Liver (tissue), 9 donors: Measurements from ENCODE around the gene NDOR1. TPM values are rescaled to one million over a fixed set of nuclear protein-coding genes. Genes with fewer than 3 reads are reported as not detected.

Experiments
- DNase-seq: peaks from one replicate; pipeline ENCODE4 v3.0.0-alpha.2; 2017; ENCODE audit warnings: low spot score
- H3K27ac ChIP-seq, 2 donors: one replicate each; pipeline ENCODE4 v1.7.0; 2013; ENCODE audit warnings: inconsistent platforms in 2 of 2, low read length in 2 of 2, control low read depth in 1 of 2, low read depth in 1 of 2, mild to moderate bottlenecking in 1 of 2
- H3K27me3 ChIP-seq, 4 donors: one replicate each; pipeline versions ENCODE4 v1.6.1 to v1.7.0; 2013; ENCODE audit warnings: low read length in 3 of 4, inconsistent platforms in 1 of 4, mild to moderate bottlenecking in 1 of 4, moderate library complexity in 1 of 4; ENCODE audit not compliant: control insufficient read depth in 4 of 4, insufficient read depth in 4 of 4
- H3K36me3 ChIP-seq, 4 donors: one replicate each; pipeline versions ENCODE4 v1.6.1 to v1.7.0; 2013; ENCODE audit warnings: low read length in 3 of 4, mild to moderate bottlenecking in 3 of 4, low read depth in 1 of 4, moderate library complexity in 1 of 4; ENCODE audit not compliant: control insufficient read depth in 4 of 4, insufficient read depth in 3 of 4
- H3K4me1 ChIP-seq, 4 donors: one replicate each; pipeline versions ENCODE4 v1.6.1 to v1.7.0; 2013; ENCODE audit warnings: low read length in 3 of 4, mild to moderate bottlenecking in 3 of 4, moderate library complexity in 1 of 4; ENCODE audit not compliant: control insufficient read depth in 4 of 4, insufficient read depth in 4 of 4
- H3K4me3 ChIP-seq, 3 donors: one replicate each; pipeline versions ENCODE4 v1.6.1 to v1.7.0; 2013; ENCODE audit warnings: low read length in 3 of 3, control low read depth in 1 of 3, low read depth in 1 of 3, mild to moderate bottlenecking in 1 of 3
- H3K9ac ChIP-seq, 2 donors: one replicate each; pipeline ENCODE4 v1.7.0; 2013; ENCODE audit warnings: low read length in 2 of 2, mild to moderate bottlenecking in 2 of 2, moderate library complexity in 2 of 2, control low read depth in 1 of 2, low read depth in 1 of 2
- H3K9me3 ChIP-seq, 4 donors: one replicate each; pipeline versions ENCODE4 v1.6.1 to v1.7.0; 2013; ENCODE audit warnings: low read length in 3 of 4; ENCODE audit not compliant: control insufficient read depth in 4 of 4
- EGR1 ChIP-seq, 2 donors: IDR thresholded peaks; 2 replicates each; pipeline ENCODE4 v1.6.1; 2016 to 2018; ENCODE audit warnings: antibody characterized with exemption in 2 of 2, low read depth in 2 of 2
- FOXA1 ChIP-seq: IDR thresholded peaks from 2 replicates; pipeline ENCODE4 v1.6.1; 2016; ENCODE audit warnings: antibody characterized with exemption
- FOXA2 ChIP-seq: IDR thresholded peaks from 2 replicates; pipeline ENCODE4 v1.6.1; 2016; ENCODE audit warnings: antibody characterized with exemption
- GABPA ChIP-seq, 2 donors: IDR thresholded peaks in 1 of 2; conservative IDR thresholded peaks in 1 of 2; 2 replicates each; pipeline ENCODE4 v1.6.1; 2016; ENCODE audit warnings: antibody characterized with exemption in 2 of 2, mild to moderate bottlenecking in 1 of 2, moderate library complexity in 1 of 2
- HNF4A ChIP-seq, 2 donors: conservative IDR thresholded peaks; 2 replicates each; pipeline ENCODE4 v1.6.1; 2016; ENCODE audit warnings: antibody characterized with exemption in 2 of 2, mild to moderate bottlenecking in 2 of 2
- HNF4G ChIP-seq: IDR thresholded peaks from 2 replicates; pipeline ENCODE4 v1.6.1; 2016; ENCODE audit warnings: antibody characterized with exemption
- JUND ChIP-seq, 2 donors: IDR thresholded peaks; 2 replicates each; pipeline ENCODE4 v1.6.1; 2016; ENCODE audit warnings: antibody characterized with exemption in 2 of 2
- NR2F2 ChIP-seq: IDR thresholded peaks from 2 replicates; pipeline ENCODE4 v1.6.1; 2016; ENCODE audit warnings: antibody characterized with exemption
- RAD21 ChIP-seq, 2 donors: IDR thresholded peaks; 2 replicates each; pipeline ENCODE4 v1.6.1; 2016; ENCODE audit warnings: antibody characterized with exemption in 2 of 2, mild to moderate bottlenecking in 2 of 2
- RXRA ChIP-seq, 2 donors: IDR thresholded peaks; 2 replicates each; pipeline ENCODE4 v1.6.1; 2017 to 2018; ENCODE audit warnings: antibody characterized with exemption in 2 of 2, mild to moderate bottlenecking in 1 of 2
- SP1 ChIP-seq: IDR thresholded peaks from 2 replicates; pipeline ENCODE4 v1.6.1; 2018; ENCODE audit warnings: antibody characterized with exemption, mild to moderate bottlenecking
- TAF1 ChIP-seq: conservative IDR thresholded peaks from 2 replicates; pipeline ENCODE4 v1.6.1; 2016; ENCODE audit warnings: antibody characterized with exemption, mild to moderate bottlenecking
- YY1 ChIP-seq: IDR thresholded peaks from 2 replicates; pipeline ENCODE4 v1.6.1; 2016; ENCODE audit warnings: antibody characterized with exemption, mild to moderate bottlenecking
- WGBS: extraction: QIAGEN DNeasy Blood & Tissue Kit; methylation state at CpG from one replicate; pipeline ENCODE4 v1.1.7; 2013; 5-methylcytosine and 5-hydroxymethylcytosine counted together
- polyA plus RNA-seq, 2 donors: library from polyadenylated mRNA; stranded (reverse) in 1 of 2; unstranded in 1 of 2; fragments of 200-250 nt in 1 of 2; fragments of >200 nt in 1 of 2; fragmentation: Nextera tagmentation in 1 of 2; extraction: Ambion mirVana in 1 of 2; gene quantifications; one replicate each; pipeline versions ENCODE4 v1.2.1 to v1.2.3, GENCODE V29; 2013 to 2015
- total RNA-seq, 2 donors: library from RNA; depleted of rRNA; stranded (reverse); fragments of >200 nt; gene quantifications; one replicate each; pipeline ENCODE4 v1.2.3, GENCODE V29; 2014
- TF ChIP-seq, protein P1 (sequence below): IDR thresholded peaks from 2 replicates; pipeline ENCODE4 v1.6.1; 2016; ENCODE audit warnings: antibody characterized with exemption
- TF ChIP-seq, protein P2 (sequence below): IDR thresholded peaks from 2 replicates; pipeline ENCODE4 v1.6.1; 2016; ENCODE audit warnings: antibody characterized with exemption
- TF ChIP-seq, protein P3 (sequence below): IDR thresholded peaks from 2 replicates; pipeline ENCODE4 v1.6.1; 2016; ENCODE audit warnings: antibody characterized with exemption
- TF ChIP-seq, protein P4 (sequence below): IDR thresholded peaks from 2 replicates; pipeline ENCODE4 v1.6.1; 2016; ENCODE audit warnings: antibody characterized with exemption, mild to moderate bottlenecking
- TF ChIP-seq, protein P5 (sequence below): fragments of 150-350 bp; IDR thresholded peaks from 2 replicates; pipeline ENCODE4 v1.5.1; 2017; ENCODE audit warnings: improper control_type of control experiment, low read depth, low read length; ENCODE audit not compliant: missing input control
- donor health status: healthy.
- donor health status: healthy.
- donor health status: healthy.
- donor health status: healthy.
- donor health status: healthy.

The NDOR1 gene
- total and polyA plus RNA-seq, 4 donors, result 2.5 to 4.7 (median 3.2) TPM

DNA sequence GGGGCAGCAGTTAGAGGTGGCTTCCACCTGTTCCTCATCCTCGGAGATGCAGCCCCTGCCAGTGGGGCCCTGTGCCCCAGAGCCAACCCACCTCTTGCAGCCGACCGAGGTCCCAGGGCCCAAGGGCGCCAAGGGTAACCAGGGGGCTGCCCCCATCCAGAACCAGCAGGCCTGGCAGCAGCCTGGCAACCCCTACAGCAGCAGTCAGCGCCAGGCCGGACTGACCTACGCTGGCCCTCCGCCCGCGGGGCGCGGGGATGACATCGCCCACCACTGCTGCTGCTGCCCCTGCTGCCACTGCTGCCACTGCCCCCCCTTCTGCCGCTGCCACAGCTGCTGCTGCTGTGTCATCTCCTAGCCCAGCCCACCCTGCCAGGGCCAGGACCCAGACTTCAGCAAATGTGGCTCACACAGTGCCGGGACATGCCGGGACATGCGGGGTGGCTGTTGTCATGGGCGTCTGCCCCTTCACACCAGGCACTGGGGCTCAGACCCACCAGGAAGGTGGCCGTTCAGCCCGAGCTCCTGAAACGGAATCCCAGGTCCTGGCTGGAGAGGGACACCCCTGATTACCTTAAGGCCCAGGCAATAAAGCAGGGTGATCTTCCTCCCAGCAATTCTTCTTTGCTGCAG, 20.3 kb downstream of the NDOR1 start:
- H3K27ac ChIP-seq, result no peak overlapping the region
- H3K4me3 ChIP-seq, result no peak overlapping the region
- H3K4me1 ChIP-seq, result peaks cover 10 to 23% (median 14%) of the 10 kb centered on the region in 4 donors
- no peaks in the 10 kb centered on the region for H3K9me3 ChIP-seq
- TF ChIP-seq FOXA1, result no peak
- no peak for TF ChIP-seq RAD21 (IDR thresholded peaks at IDR 0.05)
- no peak for TF ChIP-seq HNF4G
- TF ChIP-seq TAF1, result no peak
- no peak for TF ChIP-seq SP1
- TF ChIP-seq, protein P1, sequence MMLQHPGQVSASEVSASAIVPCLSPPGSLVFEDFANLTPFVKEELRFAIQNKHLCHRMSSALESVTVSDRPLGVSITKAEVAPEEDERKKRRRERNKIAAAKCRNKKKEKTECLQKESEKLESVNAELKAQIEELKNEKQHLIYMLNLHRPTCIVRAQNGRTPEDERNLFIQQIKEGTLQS, result no peak
- no peak for TF ChIP-seq RXRA (IDR thresholded peaks at IDR 0.05)
- no peak for TF ChIP-seq HNF4A (conservative IDR thresholded peaks at IDR 0.05)
- TF ChIP-seq, protein P2, sequence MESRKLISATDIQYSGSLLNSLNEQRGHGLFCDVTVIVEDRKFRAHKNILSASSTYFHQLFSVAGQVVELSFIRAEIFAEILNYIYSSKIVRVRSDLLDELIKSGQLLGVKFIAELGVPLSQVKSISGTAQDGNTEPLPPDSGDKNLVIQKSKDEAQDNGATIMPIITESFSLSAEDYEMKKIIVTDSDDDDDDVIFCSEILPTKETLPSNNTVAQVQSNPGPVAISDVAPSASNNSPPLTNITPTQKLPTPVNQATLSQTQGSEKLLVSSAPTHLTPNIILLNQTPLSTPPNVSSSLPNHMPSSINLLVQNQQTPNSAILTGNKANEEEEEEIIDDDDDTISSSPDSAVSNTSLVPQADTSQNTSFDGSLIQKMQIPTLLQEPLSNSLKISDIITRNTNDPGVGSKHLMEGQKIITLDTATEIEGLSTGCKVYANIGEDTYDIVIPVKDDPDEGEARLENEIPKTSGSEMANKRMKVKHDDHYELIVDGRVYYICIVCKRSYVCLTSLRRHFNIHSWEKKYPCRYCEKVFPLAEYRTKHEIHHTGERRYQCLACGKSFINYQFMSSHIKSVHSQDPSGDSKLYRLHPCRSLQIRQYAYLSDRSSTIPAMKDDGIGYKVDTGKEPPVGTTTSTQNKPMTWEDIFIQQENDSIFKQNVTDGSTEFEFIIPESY, result no peak
- no peak for TF ChIP-seq YY1
- no peak for TF ChIP-seq NR2F2
- TF ChIP-seq, protein P3, sequence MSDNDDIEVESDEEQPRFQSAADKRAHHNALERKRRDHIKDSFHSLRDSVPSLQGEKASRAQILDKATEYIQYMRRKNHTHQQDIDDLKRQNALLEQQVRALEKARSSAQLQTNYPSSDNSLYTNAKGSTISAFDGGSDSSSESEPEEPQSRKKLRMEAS, result no peak
- TF ChIP-seq, protein P4, sequence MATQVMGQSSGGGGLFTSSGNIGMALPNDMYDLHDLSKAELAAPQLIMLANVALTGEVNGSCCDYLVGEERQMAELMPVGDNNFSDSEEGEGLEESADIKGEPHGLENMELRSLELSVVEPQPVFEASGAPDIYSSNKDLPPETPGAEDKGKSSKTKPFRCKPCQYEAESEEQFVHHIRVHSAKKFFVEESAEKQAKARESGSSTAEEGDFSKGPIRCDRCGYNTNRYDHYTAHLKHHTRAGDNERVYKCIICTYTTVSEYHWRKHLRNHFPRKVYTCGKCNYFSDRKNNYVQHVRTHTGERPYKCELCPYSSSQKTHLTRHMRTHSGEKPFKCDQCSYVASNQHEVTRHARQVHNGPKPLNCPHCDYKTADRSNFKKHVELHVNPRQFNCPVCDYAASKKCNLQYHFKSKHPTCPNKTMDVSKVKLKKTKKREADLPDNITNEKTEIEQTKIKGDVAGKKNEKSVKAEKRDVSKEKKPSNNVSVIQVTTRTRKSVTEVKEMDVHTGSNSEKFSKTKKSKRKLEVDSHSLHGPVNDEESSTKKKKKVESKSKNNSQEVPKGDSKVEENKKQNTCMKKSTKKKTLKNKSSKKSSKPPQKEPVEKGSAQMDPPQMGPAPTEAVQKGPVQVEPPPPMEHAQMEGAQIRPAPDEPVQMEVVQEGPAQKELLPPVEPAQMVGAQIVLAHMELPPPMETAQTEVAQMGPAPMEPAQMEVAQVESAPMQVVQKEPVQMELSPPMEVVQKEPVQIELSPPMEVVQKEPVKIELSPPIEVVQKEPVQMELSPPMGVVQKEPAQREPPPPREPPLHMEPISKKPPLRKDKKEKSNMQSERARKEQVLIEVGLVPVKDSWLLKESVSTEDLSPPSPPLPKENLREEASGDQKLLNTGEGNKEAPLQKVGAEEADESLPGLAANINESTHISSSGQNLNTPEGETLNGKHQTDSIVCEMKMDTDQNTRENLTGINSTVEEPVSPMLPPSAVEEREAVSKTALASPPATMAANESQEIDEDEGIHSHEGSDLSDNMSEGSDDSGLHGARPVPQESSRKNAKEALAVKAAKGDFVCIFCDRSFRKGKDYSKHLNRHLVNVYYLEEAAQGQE, result no peak
- TF ChIP-seq GABPA (IDR thresholded peaks at IDR 0.05 in 1 of 2, conservative IDR thresholded peaks at IDR 0.05 in 1 of 2), result no peak
- TF ChIP-seq FOXA2, result no peak
- no peak for TF ChIP-seq EGR1 (IDR thresholded peaks at IDR 0.05; ENCODE audit: low read depth in 2 of 2)
- TF ChIP-seq, protein P5, sequence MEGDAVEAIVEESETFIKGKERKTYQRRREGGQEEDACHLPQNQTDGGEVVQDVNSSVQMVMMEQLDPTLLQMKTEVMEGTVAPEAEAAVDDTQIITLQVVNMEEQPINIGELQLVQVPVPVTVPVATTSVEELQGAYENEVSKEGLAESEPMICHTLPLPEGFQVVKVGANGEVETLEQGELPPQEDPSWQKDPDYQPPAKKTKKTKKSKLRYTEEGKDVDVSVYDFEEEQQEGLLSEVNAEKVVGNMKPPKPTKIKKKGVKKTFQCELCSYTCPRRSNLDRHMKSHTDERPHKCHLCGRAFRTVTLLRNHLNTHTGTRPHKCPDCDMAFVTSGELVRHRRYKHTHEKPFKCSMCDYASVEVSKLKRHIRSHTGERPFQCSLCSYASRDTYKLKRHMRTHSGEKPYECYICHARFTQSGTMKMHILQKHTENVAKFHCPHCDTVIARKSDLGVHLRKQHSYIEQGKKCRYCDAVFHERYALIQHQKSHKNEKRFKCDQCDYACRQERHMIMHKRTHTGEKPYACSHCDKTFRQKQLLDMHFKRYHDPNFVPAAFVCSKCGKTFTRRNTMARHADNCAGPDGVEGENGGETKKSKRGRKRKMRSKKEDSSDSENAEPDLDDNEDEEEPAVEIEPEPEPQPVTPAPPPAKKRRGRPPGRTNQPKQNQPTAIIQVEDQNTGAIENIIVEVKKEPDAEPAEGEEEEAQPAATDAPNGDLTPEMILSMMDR, result no peak
- no peak for TF ChIP-seq JUND (IDR thresholded peaks at IDR 0.05)
- WGBS, result 83% methylated on average over 21 of the region's 21 CpGs
- no peak for DNase-seq
- no peaks in the 10 kb centered on the region for H3K36me3 ChIP-seq
- no peak overlapping the region for H3K9ac ChIP-seq
- H3K27me3 ChIP-seq, result no peaks in the 10 kb centered on the region
